ENCODE results near the gene ARHGEF7. TPM values are rescaled to one million over a fixed set of nuclear protein-coding genes. Genes with fewer than 3 reads are reported as not detected.

The ARHGEF7 gene
- total RNA-seq, 1 donor from 2014 or later = 61.8 TPM

- intact Hi-C loops (cut with micrococcal nuclease) = no loop called here
Measured at GRCh38 chr13:111272117-111272516, 157.0 kb downstream of the ARHGEF7 start.

- intact Hi-C loops (cut with micrococcal nuclease) = no loop called here
Measured at GRCh38 chr13:111275382-111275781, 160.3 kb downstream of the ARHGEF7 start.

- intact Hi-C loops (cut with micrococcal nuclease) = no loop called here
Measured at GRCh38 chr13:111275995-111276618, 161.0 kb downstream of the ARHGEF7 start.

- intact Hi-C loops (cut with micrococcal nuclease) = no loop called here
Measured at GRCh38 chr13:111278258-111278657, 163.1 kb downstream of the ARHGEF7 start.

- intact Hi-C loops (cut with micrococcal nuclease) = no loop called here
Measured at GRCh38 chr13:111278743-111279652, 163.9 kb downstream of the ARHGEF7 start.

GRCh38 chr13:111280226-111280625, 165.1 kb downstream of the ARHGEF7 start:
- intact Hi-C loops (cut with micrococcal nuclease) = no loop called here

GRCh38 chr13:111280681-111281585, 165.8 kb downstream of the ARHGEF7 start:
- intact Hi-C loops (cut with micrococcal nuclease) = no loop called here

- intact Hi-C loops (cut with micrococcal nuclease) = no loop called here
Measured at GRCh38 chr13:111281751-111282311, 166.7 kb downstream of the ARHGEF7 start.

GRCh38 chr13:111282425-111282824, 167.3 kb downstream of the ARHGEF7 start:
- intact Hi-C loops (cut with micrococcal nuclease) = no loop called here

GRCh38 chr13:111282997-111283396, 167.9 kb downstream of the ARHGEF7 start:
- intact Hi-C loops (cut with micrococcal nuclease) = no loop called here

GRCh38 chr13:111283457-111283856, 168.3 kb downstream of the ARHGEF7 start:
- intact Hi-C loops (cut with micrococcal nuclease) = no loop called here

- intact Hi-C loops (cut with micrococcal nuclease) = no loop called here
Measured at GRCh38 chr13:111283991-111284390, 168.9 kb downstream of the ARHGEF7 start.

- intact Hi-C loops (cut with micrococcal nuclease) = no loop called here
Measured at GRCh38 chr13:111284565-111284964, 169.5 kb downstream of the ARHGEF7 start.

GRCh38 chr13:111286162-111286561, 171.1 kb downstream of the ARHGEF7 start:
- intact Hi-C loops (cut with micrococcal nuclease) = no loop called here

GRCh38 chr13:111286749-111287148, 171.6 kb downstream of the ARHGEF7 start:
- intact Hi-C loops (cut with micrococcal nuclease) = no loop called here

- intact Hi-C loops (cut with micrococcal nuclease) = no loop called here
Measured at GRCh38 chr13:111287201-111287600, 172.1 kb downstream of the ARHGEF7 start.

- intact Hi-C loops (cut with micrococcal nuclease) = no loop called here
Measured at GRCh38 chr13:111288276-111288675, 173.2 kb downstream of the ARHGEF7 start.

GRCh38 chr13:111289251-111289650, 174.1 kb downstream of the ARHGEF7 start:
- intact Hi-C loops (cut with micrococcal nuclease) = no loop called here

- intact Hi-C loops (cut with micrococcal nuclease) = no loop called here
Measured at GRCh38 chr13:111291908-111292307, 176.8 kb downstream of the ARHGEF7 start.

GRCh38 chr13:111292710-111293485, 177.8 kb downstream of the ARHGEF7 start:
- intact Hi-C loops (cut with micrococcal nuclease) = no loop called here
